ENCODE results near the gene LARP4B. TPM values are rescaled to one million over a fixed set of nuclear protein-coding genes. Genes with fewer than 3 reads are reported as not detected.

The LARP4B gene
- total and polyA plus RNA-seq, 2 donors (not counting 3 experiments of a cell fraction or from before 2014, with no cell fraction given), result 27.4 to 101 TPM

GRCh38 chr10:851901-852300, 79.6 kb downstream of the LARP4B start:
- DNase-seq (ENCODE audit: low read depth, low spot score) (no peak), FAIRE-seq (no peak)
- Histone ChIP-seq H2AFZ (ENCODE audit: low read depth, low read length) (no peak overlapping the region), H4K20me1 (replicated peaks; ENCODE audit: control insufficient read depth, extremely low read depth, insufficient read depth, low read length) (peaks cover 2% of the 10 kb centered on the region), H3K27me3 (ENCODE audit: control insufficient read depth in 2 of 2, insufficient read depth in 2 of 2, low read length in 2 of 2) (no peaks in the 10 kb centered on the region), H3K36me3 (ENCODE audit: control insufficient read depth in 2 of 2, extremely low read depth in 1 of 2, insufficient read depth in 2 of 2, low read length in 2 of 2) (peaks cover 0 to 2% of the 10 kb centered on the region in 2 experiments), H3K4me1 (ENCODE audit: control insufficient read depth, extremely low read depth, insufficient read depth, low read length) (no peaks in the 10 kb centered on the region), H3K4me3 (replicated peaks in 1 of 3; ENCODE audit: insufficient read depth in 1 of 3, low read depth in 1 of 3, low read length in 3 of 3) (no peak overlapping the region), H3K9me3 (replicated peaks; ENCODE audit: control insufficient read depth, insufficient read depth, low read length) (peaks cover 1% of the 10 kb centered on the region), H3K4me2 (ENCODE audit: insufficient read depth, low read length) (no peak overlapping the region), H3K27ac (ENCODE audit: insufficient read depth, low read depth, low read length) (no peak overlapping the region), H3K9ac (replicated peaks; ENCODE audit: extremely low read depth, insufficient read depth, low read length) (no peak overlapping the region), H3K9me1 (replicated peaks; ENCODE audit: control insufficient read depth, extremely low read depth, insufficient read depth, low read length) (no peaks in the 10 kb centered on the region), H3K79me2 (ENCODE audit: control insufficient read depth, insufficient read depth, low read length) (peaks cover 75% of the 10 kb centered on the region)
- dilution Hi-C loops (cut with MboI; ENCODE audit: extremely low pct_ligation_motif_present, low sequenced_read_pairs) (no loop called here), intact Hi-C loops (cut with micrococcal nuclease) (no loop called here)
- POLR2A ChIA-PET, result no interaction called here
- no TSS peak for BruUV-seq (replicated peaks)
- TF ChIP-seq POLR2A (IDR thresholded peaks at IDR 0.05; ENCODE audit: low read depth, low read length), result no peak
- CTCF ChIA-PET, result no interaction called here

- H3K9ac ChIP-seq (replicated peaks; ENCODE audit: extremely low read depth, insufficient read depth, low read length), result no peak overlapping the region
- no peak overlapping the region for H3K4me3 ChIP-seq (replicated peaks in 1 of 3; ENCODE audit: insufficient read depth in 1 of 3, low read depth in 1 of 3, low read length in 3 of 3)
- no peaks in the 10 kb centered on the region for H3K9me1 ChIP-seq (replicated peaks; ENCODE audit: control insufficient read depth, extremely low read depth, insufficient read depth, low read length)
- ChIA-PET CTCF (no interaction called here), POLR2A (no interaction called here)
- BruUV-seq (replicated peaks), result no TSS peak
- peaks cover 1% of the 10 kb centered on the region for H3K9me3 ChIP-seq (replicated peaks; ENCODE audit: control insufficient read depth, insufficient read depth, low read length)
- TF ChIP-seq MYC (IDR thresholded peaks at IDR 0.05; ENCODE audit: low read depth, low read length), result no peak
- TF ChIP-seq POLR2A (IDR thresholded peaks at IDR 0.05; ENCODE audit: low read depth, low read length), result no peak
- TF ChIP-seq MAX (IDR thresholded peaks at IDR 0.05; ENCODE audit: insufficient read depth, insufficient read length), result no peak
- TF ChIP-seq POLR2AphosphoS5 (IDR thresholded peaks at IDR 0.05; ENCODE audit: insufficient read depth, low read depth, low read length), result no peak
- TF ChIP-seq FOS (IDR thresholded peaks at IDR 0.05; ENCODE audit: borderline replicate concordance, insufficient read depth, low read length), result no peak
- no peak for TF ChIP-seq GATA2 (IDR thresholded peaks at IDR 0.05; ENCODE audit: insufficient read depth, insufficient read length, low read depth, low read length)
- TF ChIP-seq EZH2 (IDR thresholded peaks at IDR 0.05; ENCODE audit: borderline replicate concordance, low read depth, low read length, severe bottlenecking), result no peak
- TF ChIP-seq JUN (IDR thresholded peaks at IDR 0.05; ENCODE audit: borderline replicate concordance, insufficient read depth, insufficient read length, low read depth), result no peak
- H4K20me1 ChIP-seq (replicated peaks; ENCODE audit: control insufficient read depth, extremely low read depth, insufficient read depth, low read length), result peaks cover 2% of the 10 kb centered on the region
- no peak overlapping the region for H2AFZ ChIP-seq (ENCODE audit: low read depth, low read length)
- H3K4me1 ChIP-seq (ENCODE audit: control insufficient read depth, extremely low read depth, insufficient read depth, low read length), result peaks cover 10% of the 10 kb centered on the region
- no peak overlapping the region for H3K27ac ChIP-seq (ENCODE audit: insufficient read depth, low read depth, low read length)
- H3K79me2 ChIP-seq (ENCODE audit: control insufficient read depth, insufficient read depth, low read length), result peaks cover 83% of the 10 kb centered on the region
- DNase-seq (ENCODE audit: low read depth, low spot score), result no peak
- H3K27me3 ChIP-seq (ENCODE audit: control insufficient read depth in 2 of 2, insufficient read depth in 2 of 2, low read length in 2 of 2), result no peaks in the 10 kb centered on the region
- intact Hi-C loops (cut with micrococcal nuclease) (no loop called here), dilution Hi-C loops (cut with MboI; ENCODE audit: extremely low pct_ligation_motif_present, low sequenced_read_pairs) (no loop called here)
- peaks cover 0 to 2% of the 10 kb centered on the region in 2 experiments for H3K36me3 ChIP-seq (ENCODE audit: control insufficient read depth in 2 of 2, extremely low read depth in 1 of 2, insufficient read depth in 2 of 2, low read length in 2 of 2)
- H3K4me2 ChIP-seq (ENCODE audit: insufficient read depth, low read length), result no peak overlapping the region
- FAIRE-seq, result no peak
Observed at GRCh38 chr10:850093-850492, 81.4 kb downstream of the LARP4B start.

All from endothelial cell of umbilical vein (primary cell).